Mesenchymal stem cell (in vitro differentiated cells and primary cell): Measurements from ENCODE around the gene ANXA3. TPM values are rescaled to one million over a fixed set of nuclear protein-coding genes. Genes with fewer than 3 reads are reported as not detected.

Experiments used
- small RNA-seq: library from polyadenylated mRNA; stranded (forward); fragments of <200 nt; extraction: miRNeasy Mini kit (QIAGEN cat#:217004); gene quantifications from one replicate; pipeline ENCODE3, GENCODE V24; 2013; ENCODE audit warnings: low read depth

Gene ANXA3

Small RNA genes within 50 kb of the gene (small RNA-seq; reads per million reads assigned to genes)
- gene HIGD1AP13 (not detected), gene RF00019 (not detected)
